Astrocyte (in vitro differentiated cells and primary cell): ENCODE results near the gene SATB2. TPM values are rescaled to one million over a fixed set of nuclear protein-coding genes. Genes with fewer than 3 reads are reported as not detected.

Experiments
- DNase-seq: peaks from one replicate; pipeline ENCODE4 v3.0.0-alpha.2; 2010; ENCODE audit warnings: low read depth
- FAIRE-seq: peaks from 2 replicates; lab custom pipeline; 2011; peaks lifted over from hg19 to GRCh38; lab: Jason Lieb, UNC
- H2AFZ ChIP-seq: 2 replicates; pipeline ENCODE4 v1.6.0; 2012; ENCODE audit warnings: low read depth, low read length, inconsistent platforms
- H3K27ac ChIP-seq: 2 replicates; pipeline ENCODE4 v1.5.1; 2011; ENCODE audit warnings: low read depth, low read length, inconsistent platforms
- H3K27me3 ChIP-seq: 2 replicates; pipeline ENCODE4 v1.6.0; 2011; ENCODE audit warnings: low read length, inconsistent platforms; ENCODE audit not compliant: insufficient read depth
- H3K36me3 ChIP-seq: 2 replicates; pipeline ENCODE4 v1.5.1; 2011; ENCODE audit warnings: low read length, inconsistent platforms; ENCODE audit not compliant: insufficient read depth
- H3K4me1 ChIP-seq: 2 replicates; pipeline ENCODE4 v1.5.1; 2011; ENCODE audit warnings: low read length, inconsistent platforms; ENCODE audit not compliant: insufficient read depth
- H3K4me2 ChIP-seq: 2 replicates; pipeline ENCODE4 v1.6.0; 2012; ENCODE audit warnings: low read length, inconsistent platforms
- H3K4me3 ChIP-seq: 2 replicates; pipeline ENCODE4 v1.5.1; 2011; ENCODE audit warnings: low read depth, mild to moderate bottlenecking, low read length, inconsistent platforms; ENCODE audit not compliant: insufficient read depth
- H3K79me2 ChIP-seq: 2 replicates; pipeline ENCODE4 v1.6.0; 2012; ENCODE audit warnings: mild to moderate bottlenecking, low read length, inconsistent platforms; ENCODE audit not compliant: insufficient read depth
- H3K9ac ChIP-seq: 2 replicates; pipeline ENCODE4 v1.6.0; 2012; ENCODE audit warnings: mild to moderate bottlenecking, low read length, inconsistent platforms
- H3K9me3 ChIP-seq: 2 replicates; pipeline ENCODE4 v1.5.1; 2012; ENCODE audit warnings: low read depth, mild to moderate bottlenecking, low read length, inconsistent platforms; ENCODE audit not compliant: insufficient read depth
- H4K20me1 ChIP-seq: 2 replicates; pipeline ENCODE4 v1.6.0; 2012; ENCODE audit warnings: low read length, inconsistent platforms; ENCODE audit not compliant: insufficient read depth
- H3K27ac Mint-ChIP-seq: one replicate; pipeline ENCODE4 v1.8.0; 2021; ENCODE audit warnings: mild to moderate bottlenecking, mixed read lengths; ENCODE audit not compliant: unreplicated experiment
- H3K27me3 Mint-ChIP-seq: one replicate; pipeline ENCODE4 v1.8.0; 2021; ENCODE audit warnings: low read depth, mixed read lengths; ENCODE audit not compliant: unreplicated experiment
- H3K36me3 Mint-ChIP-seq: one replicate; pipeline ENCODE4 v1.8.0; 2021; ENCODE audit warnings: low read depth, mixed read lengths; ENCODE audit not compliant: unreplicated experiment
- H3K4me1 Mint-ChIP-seq: one replicate; pipeline ENCODE4 v1.8.0; 2021; ENCODE audit warnings: low read depth, mixed read lengths; ENCODE audit not compliant: unreplicated experiment
- H3K4me3 Mint-ChIP-seq: one replicate; pipeline ENCODE4 v1.8.0; 2021; ENCODE audit warnings: mild to moderate bottlenecking, moderate library complexity, mixed read lengths; ENCODE audit not compliant: unreplicated experiment
- H3K9me3 Mint-ChIP-seq: one replicate; pipeline ENCODE4 v1.8.0; 2021; ENCODE audit warnings: mild to moderate bottlenecking, mixed read lengths; ENCODE audit not compliant: unreplicated experiment
- EZH2 ChIP-seq: IDR thresholded peaks from 2 replicates; pipeline ENCODE4 v1.6.1; 2012; ENCODE audit warnings: mild to moderate bottlenecking, low read length, inconsistent platforms; ENCODE audit not compliant: insufficient read depth
- total RNA-seq: library from RNA; stranded (reverse); gene quantifications from 2 replicates; pipeline ENCODE4 v1.2.1, GENCODE V29; 2021
- TF ChIP-seq, protein P1 (sequence below): IDR thresholded peaks from 2 replicates; pipeline ENCODE4 v1.5.1; 2011; ENCODE audit warnings: low read depth, mild to moderate bottlenecking, inconsistent platforms, low read length, moderate library complexity; ENCODE audit not compliant: insufficient read depth

SATB2 gene
- total RNA-seq, 1 donor from 2014 or later = 12.3 TPM

DNA sequence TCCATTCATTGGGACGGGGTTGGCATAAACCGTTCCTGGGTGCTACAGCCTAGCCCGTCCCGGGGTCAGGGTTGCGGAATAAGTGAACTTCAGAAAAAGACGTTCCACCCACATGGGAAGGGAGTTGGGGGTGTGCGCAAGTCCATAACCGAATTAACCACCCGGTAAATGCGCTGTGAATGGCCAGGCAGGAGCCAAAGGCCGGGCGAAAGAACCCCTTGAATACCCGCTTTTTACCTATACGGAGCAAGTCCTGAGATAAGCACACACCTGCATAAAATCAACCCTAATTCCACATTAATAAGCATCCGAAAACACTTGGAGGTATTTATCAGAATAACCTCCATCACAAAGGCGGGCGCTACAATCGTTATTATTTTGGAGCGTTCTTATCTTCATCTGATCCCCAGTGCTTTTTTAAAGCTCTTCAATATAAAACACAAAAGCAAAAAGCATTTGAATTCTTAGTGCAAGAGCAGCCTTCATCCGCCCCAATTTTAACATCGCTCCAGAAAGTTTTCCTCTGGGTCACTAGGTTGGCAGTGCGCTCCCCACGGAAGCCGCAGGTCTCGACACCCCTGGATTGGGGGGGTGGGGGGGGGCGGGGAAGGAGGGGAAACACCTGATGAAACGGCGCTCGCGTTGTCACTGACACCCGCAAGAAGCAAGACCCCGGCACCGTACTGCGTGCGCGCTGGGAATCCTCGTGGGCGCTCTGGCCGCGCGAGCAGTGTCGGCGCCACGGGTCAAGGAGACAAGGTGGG lies 1.2 kb downstream of the SATB2 start:
- TF ChIP-seq EZH2 = no peak
- TF ChIP-seq, protein P1, sequence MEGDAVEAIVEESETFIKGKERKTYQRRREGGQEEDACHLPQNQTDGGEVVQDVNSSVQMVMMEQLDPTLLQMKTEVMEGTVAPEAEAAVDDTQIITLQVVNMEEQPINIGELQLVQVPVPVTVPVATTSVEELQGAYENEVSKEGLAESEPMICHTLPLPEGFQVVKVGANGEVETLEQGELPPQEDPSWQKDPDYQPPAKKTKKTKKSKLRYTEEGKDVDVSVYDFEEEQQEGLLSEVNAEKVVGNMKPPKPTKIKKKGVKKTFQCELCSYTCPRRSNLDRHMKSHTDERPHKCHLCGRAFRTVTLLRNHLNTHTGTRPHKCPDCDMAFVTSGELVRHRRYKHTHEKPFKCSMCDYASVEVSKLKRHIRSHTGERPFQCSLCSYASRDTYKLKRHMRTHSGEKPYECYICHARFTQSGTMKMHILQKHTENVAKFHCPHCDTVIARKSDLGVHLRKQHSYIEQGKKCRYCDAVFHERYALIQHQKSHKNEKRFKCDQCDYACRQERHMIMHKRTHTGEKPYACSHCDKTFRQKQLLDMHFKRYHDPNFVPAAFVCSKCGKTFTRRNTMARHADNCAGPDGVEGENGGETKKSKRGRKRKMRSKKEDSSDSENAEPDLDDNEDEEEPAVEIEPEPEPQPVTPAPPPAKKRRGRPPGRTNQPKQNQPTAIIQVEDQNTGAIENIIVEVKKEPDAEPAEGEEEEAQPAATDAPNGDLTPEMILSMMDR = no peak
- H3K4me3 ChIP-seq = peak overlapping the region; percentile 78
- peak overlapping the region; percentile 81 for H3K9ac ChIP-seq
- Mint-ChIP-seq H3K9me3 (no peaks in the 10 kb centered on the region), H3K36me3 (no peaks in the 10 kb centered on the region), H3K27ac (no peak overlapping the region), H3K4me1 (peaks cover 7% of the 10 kb centered on the region), H3K4me3 (peak overlapping the region; percentile 95), H3K27me3 (peaks cover 9% of the 10 kb centered on the region)
- H3K27me3 ChIP-seq = peaks cover 2% of the 10 kb centered on the region
- H3K4me2 ChIP-seq = peak overlapping the region; percentile 92
- H3K27ac ChIP-seq = peak overlapping the region; percentile 60
- H3K9me3 ChIP-seq = no peaks in the 10 kb centered on the region
- peak overlapping the region; percentile 65 for H2AFZ ChIP-seq
- DNase-seq (no peak), FAIRE-seq (no peak)
- no peaks in the 10 kb centered on the region for H3K36me3 ChIP-seq
- H3K79me2 ChIP-seq = peaks cover 59% of the 10 kb centered on the region
- peaks cover 12% of the 10 kb centered on the region for H3K4me1 ChIP-seq
- H4K20me1 ChIP-seq = peaks cover 21% of the 10 kb centered on the region

DNA sequence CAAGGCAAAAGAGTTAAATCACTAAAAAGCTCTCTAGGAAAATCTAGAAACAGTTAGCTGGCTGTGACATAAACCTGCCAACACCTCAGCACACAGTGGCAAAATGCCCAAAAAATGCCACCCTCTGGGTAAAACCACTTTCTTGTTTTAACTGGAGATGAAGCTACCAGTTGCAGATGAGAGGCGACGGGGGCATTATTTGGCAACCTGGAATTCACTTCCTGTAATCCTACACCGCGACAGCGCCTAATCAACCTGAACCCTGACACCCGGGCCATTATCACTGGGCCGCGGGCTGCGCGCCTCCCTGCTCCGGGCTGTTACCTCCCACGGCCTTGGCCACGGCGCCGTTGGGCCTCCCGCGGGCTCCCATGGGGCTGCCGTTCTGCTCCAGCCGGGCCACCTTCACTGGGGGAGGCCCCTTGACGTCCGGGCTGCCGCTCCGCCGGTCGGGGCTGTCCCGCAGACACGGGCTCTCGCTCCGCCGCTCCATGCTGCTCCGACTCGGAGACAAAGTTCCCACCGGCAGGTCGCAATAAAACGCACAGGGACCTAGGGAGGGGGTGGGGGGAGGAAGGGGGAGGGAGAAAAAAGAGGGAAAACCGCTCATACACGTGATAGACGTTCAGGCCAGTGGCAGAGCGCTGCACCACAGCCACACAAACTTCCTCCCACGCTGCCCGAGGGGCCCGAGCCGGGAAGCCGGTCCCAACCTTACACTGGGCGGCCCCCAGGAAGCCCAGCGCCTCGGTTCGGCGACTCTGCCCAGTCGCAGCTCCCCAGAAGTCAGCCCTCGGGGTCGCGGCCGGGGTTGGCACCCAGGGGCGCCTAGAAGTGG lies 2.0 kb downstream of the SATB2 start:
- Mint-ChIP-seq H3K36me3 (no peaks in the 10 kb centered on the region), H3K4me1 (peaks cover 7% of the 10 kb centered on the region), H3K27ac (no peak overlapping the region), H3K27me3 (peaks cover 2% of the 10 kb centered on the region), H3K4me3 (peak overlapping the region; percentile 95), H3K9me3 (no peaks in the 10 kb centered on the region)
- Histone ChIP-seq H3K27ac (peak overlapping the region; percentile 40), H3K9me3 (no peaks in the 10 kb centered on the region), H2AFZ (peak overlapping the region; percentile 65), H3K4me2 (peak overlapping the region; percentile 92), H3K79me2 (peaks cover 65% of the 10 kb centered on the region), H3K9ac (peak overlapping the region; percentile 78), H4K20me1 (peaks cover 21% of the 10 kb centered on the region), H3K36me3 (no peaks in the 10 kb centered on the region), H3K4me3 (peak overlapping the region; percentile 78), H3K27me3 (no peaks in the 10 kb centered on the region), H3K4me1 (peaks cover 12% of the 10 kb centered on the region)
- FAIRE-seq (no peak), DNase-seq (peak; percentile 41)
- TF ChIP-seq, protein P1 = no peak
- TF ChIP-seq EZH2 = no peak
